CD4-positive, alpha-beta T cell (primary cell): ENCODE measurements around the gene TRERF1. TPM values are rescaled to one million over a fixed set of nuclear protein-coding genes. Genes with fewer than 3 reads are reported as not detected.

Source experiments
- ATAC-seq: fragments of 200-7000 bp; cut with Tn5 transposase; one replicate; pipeline ENCODE4 v1.10.0; 2022; ENCODE audit warnings: mild to moderate bottlenecking; ENCODE audit not compliant: poor library complexity
- CTCF ChIA-PET: fragments of 350-600 bp; sonication (Branson Sonifier 250); formaldehyde crosslinking; loops from one replicate; lab custom pipeline; 2021; ENCODE audit warnings: antibody characterized with exemption, inconsistent platforms; lab: Charles Lee
- POLR2A ChIA-PET: fragments of 350-600 bp; sonication (Branson Sonifier 250); formaldehyde crosslinking; loops from one replicate; lab custom pipeline; 2021; ENCODE audit warnings: antibody characterized with exemption, inconsistent platforms; lab: Charles Lee
- DNase-seq, 14 experiments: peaks; one replicate each; pipeline ENCODE4 v3.0.0-alpha.2; 2013 to 2020; ENCODE audit warnings: mixed read lengths in 2 of 14
- H3K27ac ChIP-seq, 2 donors: one replicate each; pipeline versions ENCODE4 v1.5.1 to v1.7.0; 2013; ENCODE audit warnings: low read length in 2 of 2, low read depth in 1 of 2, mild to moderate bottlenecking in 1 of 2
- H3K27me3 ChIP-seq, 2 experiments: 1 replicate in 1 of 2; 2 replicates in 1 of 2; pipeline versions ENCODE4 v1.6.1 to v1.7.0; 2013; ENCODE audit warnings: low read length in 2 of 2, control low read depth in 1 of 2, mild to moderate bottlenecking in 1 of 2, moderate library complexity in 1 of 2; ENCODE audit not compliant: insufficient read depth in 2 of 2, control insufficient read depth in 1 of 2
- H3K36me3 ChIP-seq: one replicate; pipeline ENCODE4 v1.6.1; 2013; ENCODE audit warnings: low read length, control low read depth; ENCODE audit not compliant: insufficient read depth
- H3K4me1 ChIP-seq: one replicate; pipeline ENCODE4 v1.6.1; 2013; ENCODE audit warnings: low read length, control low read depth; ENCODE audit not compliant: insufficient read depth
- H3K4me3 ChIP-seq: one replicate; pipeline ENCODE4 v1.5.1; 2013; ENCODE audit warnings: mild to moderate bottlenecking, low read length, moderate library complexity
- H3K9me3 ChIP-seq, 2 experiments: 1 replicate in 1 of 2; 2 replicates in 1 of 2; pipeline versions ENCODE4 v1.6.1 to v1.7.0; 2013; ENCODE audit warnings: low read length in 2 of 2, mild to moderate bottlenecking in 2 of 2, control low read depth in 1 of 2, moderate library complexity in 1 of 2; ENCODE audit not compliant: control insufficient read depth in 1 of 2, insufficient read depth in 1 of 2
- H3K27ac Mint-ChIP-seq: one replicate; pipeline ENCODE4 v1.8.0; 2020; ENCODE audit warnings: mixed read lengths
- H3K27me3 Mint-ChIP-seq: one replicate; pipeline ENCODE4 v1.8.0; 2021; ENCODE audit warnings: mixed read lengths
- H3K36me3 Mint-ChIP-seq: one replicate; pipeline ENCODE4 v1.8.0; 2021; ENCODE audit warnings: low read depth, mixed read lengths
- H3K4me1 Mint-ChIP-seq: one replicate; pipeline ENCODE4 v1.8.0; 2021; ENCODE audit warnings: low read depth, mixed read lengths
- H3K4me3 Mint-ChIP-seq: one replicate; pipeline ENCODE4 v1.8.0; 2020; ENCODE audit warnings: mild to moderate bottlenecking, mixed read lengths
- H3K9me3 Mint-ChIP-seq: one replicate; pipeline ENCODE4 v1.8.0; 2020; ENCODE audit warnings: mixed read lengths
- CTCF ChIP-seq: fragments of 200-600 bp; IDR thresholded peaks from one replicate; pipeline ENCODE4 v1.8.0; 2022; ENCODE audit warnings: antibody characterized with exemption, mild to moderate bottlenecking
- intact Hi-C, 2 experiments: fragments of 100-400 bp; cut with DNase I in 1 of 2; cut with micrococcal nuclease in 1 of 2; formaldehyde crosslinking; loops; one replicate each; pipeline versions ENCODE4 v1.15.1 to v1.9.0; 2023 to 2025; cut with DNase I, micrococcal nuclease
- total RNA-seq, 174 experiments: library from RNA in 2 of 174; stranded (reverse) in 2 of 174; gene quantifications; one replicate each; pipeline ENCODE4 v1.2.3 and lab custom pipeline; 2021 to 2026

The TRERF1 gene
- total RNA-seq, 2 experiments from 2014 or later = 31.0 to 31.7 TPM

GRCh38 chr6:42410861-42411260 lies 40.9 kb downstream of the TRERF1 start:
- no peaks in the 10 kb centered on the region for H3K9me3 Mint-ChIP-seq
- H3K36me3 Mint-ChIP-seq = no peaks in the 10 kb centered on the region
- H3K27ac ChIP-seq = no peak overlapping the region
- no peaks in the 10 kb centered on the region for H3K27me3 ChIP-seq
- H3K27me3 Mint-ChIP-seq = no peaks in the 10 kb centered on the region
- intact Hi-C loops = no loop called here
- POLR2A ChIA-PET = interaction anchor here (1.0 to 2.3 kb wide), 3 partner anchors 8 to 42 kb away, joined by 3 to 12 read pairs (median 5); no protein-coding TSS in a partner anchor
- ATAC-seq (no peak), DNase-seq (no peak)
- H3K36me3 ChIP-seq = peaks cover 2% of the 10 kb centered on the region
- peak overlapping the region; percentile 8 for H3K27ac Mint-ChIP-seq
- CTCF ChIA-PET = no interaction called here
- no peak overlapping the region for H3K4me3 ChIP-seq
- peaks cover 17% of the 10 kb centered on the region for H3K4me1 ChIP-seq
- TF ChIP-seq CTCF = no peak
- no peaks in the 10 kb centered on the region for H3K9me3 ChIP-seq
- H3K4me3 Mint-ChIP-seq = no peak overlapping the region
- peaks cover 59% of the 10 kb centered on the region for H3K4me1 Mint-ChIP-seq

DNA sequence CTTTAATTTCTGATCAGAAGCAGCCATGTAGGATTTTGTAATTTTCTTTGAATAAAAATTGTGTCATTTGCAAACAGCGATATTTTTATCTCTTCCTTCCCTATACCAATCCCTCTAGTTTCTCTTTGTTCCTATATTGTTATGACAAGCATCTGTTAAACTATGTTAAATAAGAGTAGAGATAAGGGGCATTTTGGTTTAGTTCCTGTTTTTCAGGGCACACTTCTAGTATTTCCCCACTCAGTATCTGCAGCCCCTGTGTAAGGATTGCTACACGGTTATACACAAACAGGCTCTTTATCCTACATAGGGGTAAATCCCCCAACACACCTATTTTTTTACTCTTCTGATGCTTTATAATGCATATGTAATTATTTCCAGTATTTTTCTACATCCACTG lies 42.1 kb downstream of the TRERF1 start:
- H3K27ac ChIP-seq = no peak overlapping the region
- H3K4me3 ChIP-seq = no peak overlapping the region
- no peak overlapping the region for H3K4me3 Mint-ChIP-seq
- peaks cover 26% of the 10 kb centered on the region for H3K4me1 ChIP-seq
- H3K9me3 Mint-ChIP-seq = no peaks in the 10 kb centered on the region
- H3K9me3 ChIP-seq = no peaks in the 10 kb centered on the region
- H3K27me3 Mint-ChIP-seq = no peaks in the 10 kb centered on the region
- H3K27ac Mint-ChIP-seq = peak overlapping the region; percentile 39
- intact Hi-C loops = no loop called here
- DNase-seq (no peak), ATAC-seq (no peak)
- CTCF ChIA-PET = no interaction called here
- TF ChIP-seq CTCF = no peak
- H3K36me3 Mint-ChIP-seq = no peaks in the 10 kb centered on the region
- no peaks in the 10 kb centered on the region for H3K27me3 ChIP-seq
- H3K4me1 Mint-ChIP-seq = peaks cover 61% of the 10 kb centered on the region
- POLR2A ChIA-PET = interaction anchor here (2.3 kb wide), 1 partner anchor 19 kb away, joined by 12 read pairs; no protein-coding TSS in a partner anchor
- peaks cover 2% of the 10 kb centered on the region for H3K36me3 ChIP-seq

DNA sequence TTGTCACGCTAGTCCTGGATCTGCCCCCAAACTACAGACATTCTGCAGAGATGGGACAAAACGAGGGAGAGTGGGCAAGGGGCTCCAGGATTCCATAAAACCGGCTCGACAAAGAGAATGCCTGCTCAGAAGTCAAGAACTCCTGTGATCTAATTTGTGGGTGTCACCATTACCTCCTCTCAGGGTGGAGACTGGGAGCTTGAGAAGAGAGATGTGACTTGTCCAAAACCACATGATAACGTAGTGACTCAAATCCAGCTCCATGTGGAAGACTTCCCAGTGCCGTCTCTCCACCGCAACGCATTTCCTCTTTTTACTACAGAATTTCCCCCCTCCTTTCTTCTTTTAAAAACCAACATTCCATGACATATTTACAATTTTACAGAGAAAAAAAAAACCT lies 44.3 kb downstream of the TRERF1 start:
- intact Hi-C loops = no loop called here
- CTCF ChIA-PET = interaction anchor here (0.6 to 2.1 kb wide), 4 partner anchors 9 to 140 kb away, joined by 3 to 6 read pairs (median 4); no protein-coding TSS in a partner anchor
- H3K4me3 ChIP-seq = no peak overlapping the region
- peaks cover 48% of the 10 kb centered on the region for H3K4me1 ChIP-seq
- Mint-ChIP-seq H3K4me1 (peaks cover 78% of the 10 kb centered on the region), H3K27ac (peak overlapping the region; percentile 75), H3K4me3 (peak overlapping the region; percentile 40), H3K36me3 (no peaks in the 10 kb centered on the region), H3K9me3 (no peaks in the 10 kb centered on the region), H3K27me3 (no peaks in the 10 kb centered on the region)
- H3K36me3 ChIP-seq = peaks cover 4% of the 10 kb centered on the region
- peak in 2 of 14 experiments; percentile 56 to 63 for DNase-seq
- ATAC-seq = no peak
- POLR2A ChIA-PET = interaction anchor here (0.8 to 1.0 kb wide), 3 partner anchors 8 to 29 kb away, joined by 3 read pairs; no protein-coding TSS in a partner anchor
- no peaks in the 10 kb centered on the region for H3K27me3 ChIP-seq
- peak overlapping the region in 1 of 2 donors; percentile 7 for H3K27ac ChIP-seq
- no peaks in the 10 kb centered on the region for H3K9me3 ChIP-seq
- no peak for TF ChIP-seq CTCF
